ENCODE measurements around the gene RFX3.

GRCh38 chr9:3246241-3246640 lies 279.6 kb downstream of the RFX3 start:
- TF ChIP-seq ZNF549 (tag by site-specific recombination; IDR thresholded peaks at IDR 0.05) (no peak), ZNF169 (tag by site-specific recombination; IDR thresholded peaks at IDR 0.05) (no peak), MZF1 (tag by site-specific recombination; IDR thresholded peaks at IDR 0.05; ENCODE audit: borderline replicate concordance) (no peak), ZNF701 (tag by site-specific recombination; IDR thresholded peaks at IDR 0.05) (no peak), ZNF530 (tag by site-specific recombination; IDR thresholded peaks at IDR 0.05; ENCODE audit: low read depth) (no peak), ZNF610 (tag by site-specific recombination; IDR thresholded peaks at IDR 0.05; ENCODE audit: borderline replicate concordance) (no peak), ZNF501 (tag by site-specific recombination; IDR thresholded peaks at IDR 0.05) (no peak), EGR2 (tag by site-specific recombination; IDR thresholded peaks at IDR 0.05; ENCODE audit: low read depth) (no peak)
- TF ChIP-seq, protein P1, sequence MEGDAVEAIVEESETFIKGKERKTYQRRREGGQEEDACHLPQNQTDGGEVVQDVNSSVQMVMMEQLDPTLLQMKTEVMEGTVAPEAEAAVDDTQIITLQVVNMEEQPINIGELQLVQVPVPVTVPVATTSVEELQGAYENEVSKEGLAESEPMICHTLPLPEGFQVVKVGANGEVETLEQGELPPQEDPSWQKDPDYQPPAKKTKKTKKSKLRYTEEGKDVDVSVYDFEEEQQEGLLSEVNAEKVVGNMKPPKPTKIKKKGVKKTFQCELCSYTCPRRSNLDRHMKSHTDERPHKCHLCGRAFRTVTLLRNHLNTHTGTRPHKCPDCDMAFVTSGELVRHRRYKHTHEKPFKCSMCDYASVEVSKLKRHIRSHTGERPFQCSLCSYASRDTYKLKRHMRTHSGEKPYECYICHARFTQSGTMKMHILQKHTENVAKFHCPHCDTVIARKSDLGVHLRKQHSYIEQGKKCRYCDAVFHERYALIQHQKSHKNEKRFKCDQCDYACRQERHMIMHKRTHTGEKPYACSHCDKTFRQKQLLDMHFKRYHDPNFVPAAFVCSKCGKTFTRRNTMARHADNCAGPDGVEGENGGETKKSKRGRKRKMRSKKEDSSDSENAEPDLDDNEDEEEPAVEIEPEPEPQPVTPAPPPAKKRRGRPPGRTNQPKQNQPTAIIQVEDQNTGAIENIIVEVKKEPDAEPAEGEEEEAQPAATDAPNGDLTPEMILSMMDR (tag by site-specific recombination; IDR thresholded peaks at IDR 0.05), result no peak
- TF ChIP-seq, protein P2, sequence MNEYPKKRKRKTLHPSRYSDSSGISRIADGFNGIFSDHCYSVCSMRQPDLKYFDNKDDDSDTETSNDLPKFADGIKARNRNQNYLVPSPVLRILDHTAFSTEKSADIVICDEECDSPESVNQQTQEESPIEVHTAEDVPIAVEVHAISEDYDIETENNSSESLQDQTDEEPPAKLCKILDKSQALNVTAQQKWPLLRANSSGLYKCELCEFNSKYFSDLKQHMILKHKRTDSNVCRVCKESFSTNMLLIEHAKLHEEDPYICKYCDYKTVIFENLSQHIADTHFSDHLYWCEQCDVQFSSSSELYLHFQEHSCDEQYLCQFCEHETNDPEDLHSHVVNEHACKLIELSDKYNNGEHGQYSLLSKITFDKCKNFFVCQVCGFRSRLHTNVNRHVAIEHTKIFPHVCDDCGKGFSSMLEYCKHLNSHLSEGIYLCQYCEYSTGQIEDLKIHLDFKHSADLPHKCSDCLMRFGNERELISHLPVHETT (tag by site-specific recombination; IDR thresholded peaks at IDR 0.05), result no peak
